Ammon's horn (tissue), 1 donor: ENCODE measurements around the gene NFATC1.
A peak's percentile ranks its signal among the peaks of the same experiment; 100 is the strongest.

ENCODE experiments used
- DNase-seq: peaks from one replicate; pipeline ENCODE4 v3.0.0-alpha.2; 2016; ENCODE audit warnings: low spot score

Gene NFATC1

GRCh38 chr18:79389689-79390088, 6.0 kb upstream of the NFATC1 start:
- DNase-seq: no peak

DNA sequence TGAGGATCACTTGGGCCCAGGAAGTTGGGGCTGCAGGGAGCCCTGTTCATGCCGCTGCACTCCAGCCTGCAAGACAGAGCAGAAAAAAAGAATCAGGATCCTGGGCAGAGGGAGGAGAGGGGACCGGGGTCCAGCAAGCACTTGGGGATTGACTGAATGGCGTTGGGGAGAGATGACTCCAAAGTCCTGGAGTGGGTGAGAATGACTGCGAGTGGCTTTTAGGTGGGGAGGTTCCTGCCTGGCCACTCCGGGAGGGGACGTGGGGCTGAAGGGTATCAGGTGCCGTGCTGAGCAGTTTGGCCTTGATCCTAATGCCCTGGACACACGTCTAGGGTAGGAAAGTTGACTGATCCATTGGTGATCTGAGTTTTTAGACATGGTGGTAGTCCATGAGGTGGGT, 3.5 kb upstream of the NFATC1 start:
- DNase-seq: no peak

DNA sequence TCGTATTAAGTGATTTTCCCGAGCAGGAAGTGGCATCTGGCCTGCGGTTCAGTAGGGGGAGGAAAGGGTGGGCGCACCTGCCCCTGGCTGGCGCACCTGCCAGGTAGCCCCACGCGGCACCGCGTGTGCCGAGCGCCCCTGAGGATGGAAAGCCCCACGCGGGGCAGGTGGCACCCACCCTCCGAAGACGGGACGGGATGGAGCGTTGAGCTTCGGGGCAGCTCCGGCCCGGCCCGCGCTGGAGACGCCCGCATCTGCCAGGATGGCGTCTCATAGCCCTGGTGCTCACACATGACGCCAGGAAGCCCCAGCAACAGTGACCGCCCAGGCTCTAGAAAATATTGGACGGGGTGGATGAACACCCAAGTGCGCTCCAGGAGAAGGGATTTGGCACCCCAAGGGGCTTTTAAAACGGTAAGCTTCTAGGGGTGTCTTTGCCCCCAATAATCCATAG, 2.5 kb upstream of the NFATC1 start:
- no peak for DNase-seq

- DNase-seq: peak; percentile 64
These were observed 1.8 kb upstream of the NFATC1 start for GRCh38 chr18:79393635-79394533.

- no peak for DNase-seq
These were observed 1.0 kb upstream of the NFATC1 start for GRCh38 chr18:79394534-79395307.

GRCh38 chr18:79395308-79395640, 456 bp upstream of the NFATC1 start:
- DNase-seq: no peak

DNA sequence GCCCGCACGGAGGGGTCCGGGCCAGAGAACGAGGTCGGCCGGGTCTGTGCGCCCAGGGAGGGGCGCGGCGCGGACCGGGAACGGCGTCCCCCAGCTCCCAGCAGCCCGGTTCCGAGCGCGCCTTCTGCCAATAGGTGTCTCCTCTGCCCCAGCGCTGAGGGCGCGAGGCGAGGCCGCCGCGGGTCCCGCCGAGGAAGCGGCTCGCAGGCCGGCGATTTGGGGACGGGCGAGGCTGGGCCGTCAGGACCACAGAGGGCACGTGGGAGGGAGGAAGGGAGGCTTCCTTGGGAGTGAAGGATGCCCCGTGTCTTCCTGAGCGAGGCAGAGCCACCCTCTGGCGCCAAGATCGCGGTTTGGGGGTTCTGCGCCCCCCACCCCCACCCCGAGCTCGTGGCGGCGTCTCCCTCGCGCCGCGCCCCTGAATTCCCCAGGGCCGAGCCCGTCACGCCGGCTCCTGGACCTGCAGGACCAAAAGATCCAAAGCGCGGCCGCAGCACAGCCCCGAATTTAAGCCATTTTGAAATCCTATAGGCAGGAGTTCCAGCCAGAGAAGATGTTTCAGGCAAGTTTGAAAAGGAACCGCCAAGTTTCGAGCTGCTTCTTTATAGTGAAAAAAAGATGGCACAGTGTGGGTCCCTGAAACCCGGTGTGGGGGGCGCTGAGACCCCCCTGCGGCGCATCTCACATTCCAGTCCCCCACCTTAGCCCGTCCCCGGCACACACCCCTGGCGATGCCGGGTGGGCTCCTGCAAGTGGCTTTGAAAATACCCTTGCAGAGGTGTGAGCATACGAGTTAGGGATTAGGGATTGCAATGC, 909 bp downstream of the NFATC1 start:
- peak; percentile 45 for DNase-seq

GRCh38 chr18:79397247-79397829, 1.6 kb downstream of the NFATC1 start:
- no peak for DNase-seq

GRCh38 chr18:79397830-79398761, 2.4 kb downstream of the NFATC1 start:
- DNase-seq: no peak

- DNase-seq: no peak
These were observed 3.7 kb downstream of the NFATC1 start for GRCh38 chr18:79399275-79400081.

DNA sequence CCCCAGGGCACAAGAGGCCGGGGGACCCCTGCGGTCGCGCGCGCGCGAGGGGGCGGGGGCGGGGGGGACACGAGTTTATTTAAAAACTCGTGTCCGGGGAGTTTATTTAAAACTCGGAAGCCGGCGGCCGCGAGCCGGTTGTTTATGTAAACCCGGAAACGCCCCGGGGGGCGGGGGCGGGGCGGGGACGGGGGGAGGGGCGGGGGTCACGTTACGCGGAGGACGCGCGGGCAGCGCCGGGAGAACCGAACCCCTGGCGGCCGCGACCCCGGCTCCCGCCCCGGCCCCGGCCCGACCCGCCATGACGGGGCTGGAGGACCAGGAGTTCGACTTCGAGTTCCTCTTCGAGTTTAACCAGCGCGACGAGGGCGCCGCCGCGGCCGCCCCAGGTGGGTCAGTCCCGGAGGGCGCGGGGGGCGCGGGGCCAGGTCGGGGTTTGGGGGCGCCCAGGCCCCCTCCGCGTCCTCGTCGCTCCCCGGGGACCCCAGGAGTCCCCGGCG, 4.4 kb downstream of the NFATC1 start:
- DNase-seq: no peak

GRCh38 chr18:79400591-79401381, 5.1 kb downstream of the NFATC1 start:
- DNase-seq: no peak

GRCh38 chr18:79401494-79402208, 5.9 kb downstream of the NFATC1 start:
- DNase-seq: no peak

DNA sequence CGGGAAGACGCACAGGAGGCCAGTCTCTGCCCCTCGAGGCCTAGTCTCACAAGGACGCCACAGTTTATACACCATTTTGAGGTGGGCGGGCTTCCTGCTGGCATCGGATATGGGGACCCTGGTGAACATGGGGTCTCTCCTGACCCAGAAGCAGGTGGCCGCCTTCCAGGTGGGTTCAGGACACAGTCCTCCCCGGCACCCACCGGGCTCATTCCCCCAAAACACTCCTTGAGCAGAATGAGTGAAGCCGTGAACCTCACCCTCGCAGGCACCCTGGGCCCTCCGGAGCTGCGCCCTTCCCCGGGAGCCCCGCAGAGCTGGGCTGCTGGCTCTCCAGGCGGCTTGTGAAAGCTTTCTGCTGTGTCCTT, 6.5 kb downstream of the NFATC1 start:
- no peak for DNase-seq

GRCh38 chr18:79402977-79403722, 7.4 kb downstream of the NFATC1 start:
- peak; percentile 79 for DNase-seq

- DNase-seq: no peak
These were observed 8.2 kb downstream of the NFATC1 start for GRCh38 chr18:79403723-79404566.

DNA sequence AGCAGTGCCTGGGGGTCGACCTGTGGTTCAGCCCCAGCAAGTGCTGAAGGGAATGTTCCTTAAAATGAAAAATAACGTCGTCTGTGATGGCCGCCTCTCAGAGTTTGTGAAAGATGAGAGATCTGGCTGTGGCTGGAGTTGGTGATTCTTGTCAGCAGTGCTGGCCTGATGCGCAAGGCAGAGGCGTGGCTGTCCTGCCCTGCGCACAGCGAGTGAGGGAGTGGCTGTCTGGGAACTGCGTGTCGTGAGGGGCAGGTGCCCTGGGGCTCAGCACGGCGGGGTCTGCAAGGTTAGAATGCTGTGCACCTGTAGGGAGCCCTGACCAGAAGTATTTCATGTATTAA, 8.8 kb downstream of the NFATC1 start:
- no peak for DNase-seq
